ENCODE data around the gene ZNF473. TPM values are rescaled to one million over a fixed set of nuclear protein-coding genes. Genes with fewer than 3 reads are reported as not detected.

Gene ZNF473
- total RNA-seq, 4 donors from 2014 or later, result 5.5 to 20.9 (median 11.4) TPM

GRCh38 chr19:49981603-49982593, 43.9 kb upstream of the ZNF473 start:
- Histone ChIP-seq H3K4me3 (no peak overlapping the region), H3K27me3 (no peaks in the 10 kb centered on the region), H3K4me1 (no peaks in the 10 kb centered on the region), H3K27ac (no peak overlapping the region), H3K36me3 (peaks cover 0 to 98% of the 10 kb centered on the region in 2 donors), H3K9me3 (no peaks in the 10 kb centered on the region)
- no peak for ATAC-seq
- 69 to 88% methylated on average over 4 to 13 of the region's 21 CpGs for WGBS, 2 donors (ENCODE audit: low coverage in 1 of 2)
- TF ChIP-seq CTCF (IDR thresholded peaks at IDR 0.05) (no peak), EP300 (IDR thresholded peaks at IDR 0.05) (no peak)

GRCh38 chr19:49983645-49984229, 42.1 kb upstream of the ZNF473 start:
- TF ChIP-seq CTCF (IDR thresholded peaks at IDR 0.05) (peak in 3 of 4 experiments; percentile 71 to 82 (median 76)), EP300 (IDR thresholded peaks at IDR 0.05) (no peak), POLR2A (IDR thresholded peaks at IDR 0.05) (no peak), POLR2AphosphoS5 (IDR thresholded peaks at IDR 0.05) (no peak)
- Histone ChIP-seq H3K27me3 (no peaks in the 10 kb centered on the region), H3K4me3 (no peak overlapping the region), H3K27ac (no peak overlapping the region), H3K9me3 (no peaks in the 10 kb centered on the region), H3K4me1 (no peaks in the 10 kb centered on the region), H3K36me3 (peaks cover 0 to 98% of the 10 kb centered on the region in 2 donors)
- ATAC-seq, result peak; percentile 54
- WGBS, 2 donors (ENCODE audit: low coverage in 1 of 2), result 25 to 66% methylated on average over 4 of the region's 10 CpGs

- 87 to 90% methylated on average over 8 to 10 of the region's 11 CpGs for WGBS, 2 donors (ENCODE audit: low coverage in 1 of 2)
- H3K27ac ChIP-seq, result no peak overlapping the region
Observed at GRCh38 chr19:49984491-49984890, 41.3 kb upstream of the ZNF473 start.

GRCh38 chr19:49985871-49986270, 39.9 kb upstream of the ZNF473 start:
- no peak for ATAC-seq
- H3K27ac ChIP-seq, result no peak overlapping the region
- peaks cover 0 to 98% of the 10 kb centered on the region in 2 donors for H3K36me3 ChIP-seq
- no peaks in the 10 kb centered on the region for H3K4me1 ChIP-seq
- no peak overlapping the region for H3K4me3 ChIP-seq
- no peaks in the 10 kb centered on the region for H3K9me3 ChIP-seq
- WGBS, 2 donors (ENCODE audit: low coverage in 1 of 2), result 29 to 69% methylated on average over 1 to 2 of the region's 3 CpGs
- H3K27me3 ChIP-seq, result no peaks in the 10 kb centered on the region
- no peak for TF ChIP-seq POLR2A (IDR thresholded peaks at IDR 0.05)
- no peak for TF ChIP-seq POLR2AphosphoS5 (IDR thresholded peaks at IDR 0.05)
- TF ChIP-seq CTCF (IDR thresholded peaks at IDR 0.05), result no peak

More at GRCh38 chr19:49984491-49984890, 41.3 kb upstream of the ZNF473 start:
- no peaks in the 10 kb centered on the region for H3K27me3 ChIP-seq
- H3K36me3 ChIP-seq, result peaks cover 0 to 98% of the 10 kb centered on the region in 2 donors
- no peaks in the 10 kb centered on the region for H3K9me3 ChIP-seq
- no peaks in the 10 kb centered on the region for H3K4me1 ChIP-seq
- TF ChIP-seq POLR2AphosphoS5 (IDR thresholded peaks at IDR 0.05) (no peak), EP300 (IDR thresholded peaks at IDR 0.05) (no peak), POLR2A (IDR thresholded peaks at IDR 0.05) (no peak), CTCF (IDR thresholded peaks at IDR 0.05) (no peak)
- ATAC-seq, result no peak
- H3K4me3 ChIP-seq, result no peak overlapping the region
